A673 (cell line): ENCODE data around the gene CPED1.

Source experiments
- CTCF ChIP-seq: fragments of 300-800, 200-600 bp; sonication (generic); conservative IDR thresholded peaks from 2 replicates; pipeline ENCODE4 v1.5.1; 2017; ENCODE audit warnings: low read depth, mild to moderate bottlenecking, antibody characterized with exemption, low read length, moderate library complexity, mixed read lengths
- EZH2 ChIP-seq: fragments of 200-600 bp; sonication (generic); IDR thresholded peaks from 2 replicates; pipeline ENCODE4 v1.6.1; 2017; ENCODE audit warnings: borderline replicate concordance, low read depth, mild to moderate bottlenecking, mixed read lengths, antibody characterized with exemption, low read length; ENCODE audit not compliant: poor library complexity, severe bottlenecking

- TF ChIP-seq CTCF (no peak), EZH2 (peak; percentile 25)
These were observed 340.9 kb downstream of the CPED1 start for GRCh38 chr7:121329191-121330052.
